GM03348 (cell line): Measurements from ENCODE around the gene KLHL29.

Source experiments
- DNase-seq: peaks from one replicate; pipeline ENCODE4 v3.0.0; 2012; ENCODE audit warnings: low spot score

The KLHL29 gene

DNA sequence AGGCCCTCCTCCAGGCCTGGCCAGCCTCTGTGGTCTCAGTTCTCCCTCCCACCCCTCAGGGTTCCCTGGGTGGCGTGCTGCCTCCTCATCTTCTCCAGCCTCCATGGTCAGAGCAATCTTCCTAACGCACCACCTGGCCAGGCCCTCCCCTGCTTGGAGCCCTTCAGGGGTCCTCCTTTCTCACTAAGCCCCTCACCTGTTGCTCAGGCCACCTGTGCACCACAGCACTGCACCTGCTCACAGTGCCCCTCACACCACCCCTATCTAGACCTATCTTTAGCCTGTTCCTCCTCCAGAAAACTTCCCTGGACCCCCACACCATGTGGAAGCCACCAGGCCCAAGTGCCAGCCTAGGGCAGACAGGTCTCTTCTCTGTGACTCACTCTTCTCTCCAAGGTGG is 274.8 kb downstream of the KLHL29 start:
- DNase-seq = no peak

GRCh38 chr2:23660237-23660636 is 275.3 kb downstream of the KLHL29 start:
- DNase-seq = no peak

- no peak for DNase-seq
These were observed 276.5 kb downstream of the KLHL29 start for GRCh38 chr2:23661276-23662050.

- DNase-seq = no peak
These were observed 277.5 kb downstream of the KLHL29 start for GRCh38 chr2:23662466-23662865.

DNA sequence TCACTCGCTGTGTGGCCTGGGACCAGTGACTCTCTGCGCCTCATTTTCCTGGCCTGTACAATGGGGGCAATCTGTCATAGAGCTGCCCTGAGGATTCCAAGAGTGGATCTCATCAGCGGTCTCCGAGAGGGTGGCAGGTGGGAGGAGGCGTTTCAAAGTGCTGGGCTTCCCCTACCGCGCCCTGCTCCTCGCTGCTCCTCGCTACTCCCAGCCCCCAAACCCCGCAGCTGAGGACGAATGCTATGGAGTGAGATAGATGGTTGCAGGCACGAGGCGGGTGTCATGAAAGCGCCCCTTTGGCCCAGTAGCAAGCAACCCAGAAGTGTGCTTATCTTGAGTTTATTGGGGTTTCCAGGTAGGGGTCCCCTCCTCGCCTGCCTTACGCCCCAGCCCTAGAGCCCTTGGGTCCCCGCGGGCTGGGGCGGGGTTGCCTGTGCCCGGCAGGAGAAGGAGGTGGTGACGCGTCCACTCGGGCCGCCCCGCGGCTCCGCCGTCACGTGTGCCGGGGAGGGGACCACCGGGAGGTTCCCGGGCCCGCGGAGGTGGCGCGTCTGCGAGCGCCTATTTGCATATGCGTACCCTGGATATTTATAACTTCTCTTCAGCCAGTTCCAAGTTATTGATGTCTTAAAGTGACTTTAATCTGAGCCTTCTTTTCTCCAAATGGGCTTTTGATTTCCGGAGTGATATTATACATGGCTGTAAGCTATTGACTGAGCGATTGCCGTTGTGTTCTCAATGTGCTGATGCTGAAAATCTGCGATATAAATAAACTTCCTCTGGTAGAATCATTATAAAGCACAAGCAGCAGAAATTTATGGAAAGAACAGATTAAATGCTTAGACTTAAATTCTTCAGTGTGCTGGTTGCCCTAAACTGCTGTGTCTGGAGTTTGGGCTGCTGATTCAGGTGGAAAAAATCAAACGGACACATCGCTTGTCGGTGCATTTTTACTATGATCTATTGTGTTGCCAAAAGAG is 278.3 kb downstream of the KLHL29 start:
- peak; percentile 64 for DNase-seq

DNA sequence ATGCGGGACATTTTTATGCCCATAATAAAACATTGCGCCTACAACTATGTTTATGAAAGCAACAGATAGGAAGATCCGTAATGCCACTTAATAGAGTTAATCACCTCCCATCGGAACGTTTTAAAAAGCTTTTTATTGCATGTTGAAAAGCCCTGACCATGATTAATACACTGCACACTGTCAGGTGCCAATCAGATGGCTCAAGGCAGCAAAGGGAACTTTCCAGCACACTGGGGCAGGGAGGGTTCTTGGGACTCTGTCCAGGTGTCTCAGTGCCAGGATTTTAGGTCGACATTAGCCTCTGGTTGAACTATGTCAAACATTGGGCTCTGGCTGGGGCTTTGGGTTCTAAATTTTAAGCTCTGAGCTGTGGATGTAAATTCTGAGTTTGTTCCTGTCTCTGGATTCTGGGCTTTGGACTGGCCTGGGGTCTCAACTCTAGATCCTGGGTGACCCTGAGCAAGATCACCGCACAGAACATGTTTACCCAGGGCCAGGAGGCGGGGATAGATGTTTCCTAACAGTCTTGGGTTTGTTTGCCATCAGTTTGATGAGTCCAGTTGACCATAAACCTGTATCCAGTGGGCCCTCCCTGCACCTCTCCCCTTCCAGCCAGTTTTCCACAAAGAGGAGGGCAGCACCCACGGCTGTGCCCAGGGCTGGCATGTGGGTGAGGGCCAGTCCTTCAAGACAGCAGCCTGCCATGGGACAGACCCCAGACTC is 279.2 kb downstream of the KLHL29 start:
- no peak for DNase-seq

DNA sequence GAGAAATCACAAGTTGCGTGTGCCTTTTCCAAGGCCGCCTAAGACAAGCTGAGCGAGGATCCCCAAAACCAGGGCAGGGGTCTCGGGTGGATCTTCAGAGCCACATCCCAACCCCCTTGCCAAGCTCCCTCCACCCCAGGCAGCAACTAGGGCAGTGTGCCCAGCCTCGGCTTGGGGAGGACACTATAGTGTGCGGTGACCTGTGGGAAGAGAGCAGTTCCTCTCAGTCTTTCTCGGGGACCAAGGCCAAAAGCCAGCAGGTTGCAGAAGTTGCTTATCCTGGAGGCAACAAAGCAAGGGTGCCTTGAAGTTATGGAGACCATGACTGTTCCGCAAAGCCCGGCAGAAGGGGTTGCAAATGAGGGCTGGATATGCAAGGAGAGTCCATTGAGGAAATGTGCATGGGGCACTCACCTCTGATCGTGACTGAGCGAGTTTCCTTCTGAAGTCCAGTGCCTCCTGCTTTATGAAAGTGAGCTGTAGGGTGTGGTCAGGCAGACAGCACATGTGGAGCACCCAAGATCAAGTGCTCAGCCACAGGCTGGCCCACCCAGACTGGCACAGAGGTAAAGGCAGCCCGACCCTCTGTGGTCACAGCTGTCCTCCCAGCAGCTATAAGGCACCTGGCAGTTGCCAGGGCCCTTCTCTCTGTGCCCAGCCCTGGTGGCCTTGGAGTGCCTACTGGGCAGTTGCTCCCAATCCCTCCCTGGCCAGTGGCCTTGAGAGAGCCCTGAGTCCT is 281.4 kb downstream of the KLHL29 start:
- DNase-seq = no peak

DNA sequence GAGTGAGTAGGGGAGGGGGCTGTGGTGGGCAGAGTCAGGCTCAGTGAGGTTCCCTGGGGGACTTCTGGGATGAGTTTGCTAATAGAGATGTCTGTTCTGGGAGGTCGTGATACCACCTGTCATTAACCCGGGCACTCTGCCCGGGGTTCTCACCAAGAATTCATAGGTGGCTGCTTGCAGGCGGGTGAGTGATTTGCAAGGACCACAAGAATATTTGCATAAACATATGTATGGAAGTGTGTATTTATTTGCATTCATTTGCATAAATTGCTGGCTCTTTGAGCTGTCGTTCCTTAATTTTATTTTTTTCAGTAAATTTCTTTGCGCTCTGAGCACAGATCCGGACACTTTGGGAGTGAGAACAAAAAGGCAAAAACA is 282.0 kb downstream of the KLHL29 start:
- no peak for DNase-seq

- no peak for DNase-seq
These were observed 283.9 kb downstream of the KLHL29 start for GRCh38 chr2:23668756-23669304.

- no peak for DNase-seq
These were observed 284.6 kb downstream of the KLHL29 start for GRCh38 chr2:23669413-23670244.

- DNase-seq = no peak
These were observed 285.2 kb downstream of the KLHL29 start for GRCh38 chr2:23670245-23670592.

GRCh38 chr2:23673082-23673481 is 288.1 kb downstream of the KLHL29 start:
- DNase-seq = no peak

DNA sequence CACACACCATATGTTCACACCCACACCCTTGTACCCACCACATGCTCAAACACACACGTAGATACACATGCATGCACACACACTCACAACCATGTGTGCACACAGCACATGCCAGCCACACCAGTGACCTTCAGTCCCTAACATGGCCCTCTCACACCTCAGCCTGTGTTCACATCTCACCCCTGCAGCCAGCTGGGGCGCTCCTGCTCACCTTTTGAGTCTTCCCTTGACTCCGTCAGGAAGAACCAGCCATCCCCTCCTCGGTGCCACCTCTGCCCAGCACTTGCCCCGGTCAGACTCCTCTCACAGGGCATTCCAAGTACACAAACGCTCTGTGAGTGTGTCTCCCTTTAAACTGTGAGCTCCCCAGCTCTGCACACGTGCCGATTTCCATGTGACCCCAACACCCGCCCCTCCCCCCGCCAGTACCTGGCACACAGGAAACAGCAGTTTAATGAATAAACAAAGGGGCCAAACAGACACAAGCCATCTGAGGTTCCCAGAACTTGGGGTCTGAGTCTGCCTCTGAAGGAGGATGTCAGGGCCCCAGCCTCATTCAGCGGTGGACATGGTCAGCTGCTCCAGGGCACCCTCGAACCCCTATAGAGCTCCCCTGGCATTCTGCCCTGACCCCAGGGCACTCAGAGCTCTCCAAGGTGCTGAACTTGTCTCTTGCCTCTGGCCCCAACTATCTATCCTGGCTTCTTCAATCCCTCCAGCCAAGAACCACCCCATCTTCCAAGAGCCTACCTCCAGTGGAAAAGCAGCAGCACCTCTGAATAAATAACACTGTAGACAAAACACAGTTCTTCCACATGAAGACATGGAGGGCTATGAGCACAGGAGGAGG is 289.1 kb downstream of the KLHL29 start:
- no peak for DNase-seq

DNA sequence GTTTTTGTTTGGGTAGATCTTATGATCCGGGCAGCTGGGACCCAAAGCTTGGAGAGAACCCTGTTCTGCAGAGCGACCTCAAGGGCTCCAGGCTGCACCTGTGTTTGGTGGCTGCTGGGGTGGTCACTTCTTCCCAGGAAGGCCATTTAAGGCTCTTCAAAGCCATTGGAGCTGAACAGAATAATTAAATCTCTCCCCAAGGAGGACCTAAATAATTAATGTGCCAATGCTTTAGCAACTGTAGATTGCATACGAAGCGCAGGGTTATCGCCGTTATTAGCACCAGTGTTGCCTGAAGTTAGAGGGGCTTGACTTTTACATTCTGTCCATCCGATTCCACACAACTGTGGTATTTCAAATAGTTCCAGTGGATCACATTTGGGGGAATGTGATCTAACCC is 290.5 kb downstream of the KLHL29 start:
- DNase-seq = no peak

GRCh38 chr2:23677836-23678235 is 292.9 kb downstream of the KLHL29 start:
- no peak for DNase-seq

- DNase-seq = no peak
These were observed 294.1 kb downstream of the KLHL29 start for GRCh38 chr2:23679044-23679443.

- DNase-seq = no peak
These were observed 296.0 kb downstream of the KLHL29 start for GRCh38 chr2:23680951-23681350.

GRCh38 chr2:23681356-23682140 is 296.6 kb downstream of the KLHL29 start:
- no peak for DNase-seq

DNA sequence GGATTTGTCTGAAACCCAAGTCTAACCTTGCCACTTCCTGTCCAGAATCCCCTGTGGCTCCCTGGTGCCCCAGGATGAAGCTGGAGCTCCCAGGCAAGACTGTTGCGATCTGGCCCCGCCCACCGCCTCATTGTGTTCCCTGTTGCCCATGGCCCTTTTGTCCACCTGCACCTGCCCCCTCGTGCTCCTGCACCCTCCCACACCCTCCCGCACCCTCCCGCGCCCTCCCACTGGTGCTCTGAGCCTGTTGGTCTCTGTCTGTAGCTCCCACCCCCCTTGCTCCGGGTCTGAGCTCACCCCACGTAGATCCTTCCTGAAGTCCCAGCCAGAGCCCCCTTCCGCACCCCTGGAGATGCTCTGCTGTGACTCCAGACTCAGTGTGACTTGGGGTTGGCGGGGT is 297.5 kb downstream of the KLHL29 start:
- no peak for DNase-seq
